Muscle of leg (tissue), 11 donors: ENCODE results near the gene TMEM8B. TPM values are rescaled to one million over a fixed set of nuclear protein-coding genes. Genes with fewer than 3 reads are reported as not detected.

Experiments
- DNase-seq: peaks from one replicate; pipeline ENCODE4 v3.0.0; 2013
- H3K27ac ChIP-seq: one replicate; pipeline ENCODE4 v1.5.1; 2013; ENCODE audit warnings: mild to moderate bottlenecking, low read length, control low read depth
- H3K27me3 ChIP-seq: one replicate; pipeline ENCODE4 v1.6.1; 2013; ENCODE audit warnings: low read length; ENCODE audit not compliant: control insufficient read depth, insufficient read depth
- H3K36me3 ChIP-seq: one replicate; pipeline ENCODE4 v1.6.1; 2013; ENCODE audit warnings: low read length; ENCODE audit not compliant: control insufficient read depth, insufficient read depth
- H3K4me1 ChIP-seq: one replicate; pipeline ENCODE4 v1.6.1; 2013; ENCODE audit warnings: low read length; ENCODE audit not compliant: control insufficient read depth, insufficient read depth
- H3K4me3 ChIP-seq: one replicate; pipeline ENCODE4 v1.5.1; 2013; ENCODE audit warnings: low read length, control low read depth
- H3K9me3 ChIP-seq: replicated peaks from 2 replicates; pipeline ENCODE4 v1.6.1; 2013; ENCODE audit warnings: low read depth, low read length; ENCODE audit not compliant: control insufficient read depth
- WGBS: methylation state at CpG from one replicate; pipeline ENCODE4 v1.1.5; 2013; ENCODE audit warnings: missing lambda C conversion rate; ENCODE audit not compliant: insufficient coverage; 5-methylcytosine and 5-hydroxymethylcytosine counted together
- polyA plus RNA-seq, 8 donors: library from polyadenylated mRNA; unstranded; fragments of 120-200 nt; gene quantifications; one replicate each; pipeline versions ENCODE4 v1.2.1 to v1.2.3, GENCODE V29; 2013; ENCODE audit warnings: inconsistent platforms in 1 of 8, low replicate concordance in 1 of 8; ENCODE audit not compliant: insufficient read length in 8 of 8, insufficient read depth in 1 of 8
- total RNA-seq: library from RNA; stranded (reverse); fragments of 120-200 nt; gene quantifications from one replicate; pipeline ENCODE4 v1.2.4, GENCODE V29; 2013

The TMEM8B gene
- total and polyA plus RNA-seq, 9 donors, result 5.1 to 22.3 (median 17.9) TPM

DNA sequence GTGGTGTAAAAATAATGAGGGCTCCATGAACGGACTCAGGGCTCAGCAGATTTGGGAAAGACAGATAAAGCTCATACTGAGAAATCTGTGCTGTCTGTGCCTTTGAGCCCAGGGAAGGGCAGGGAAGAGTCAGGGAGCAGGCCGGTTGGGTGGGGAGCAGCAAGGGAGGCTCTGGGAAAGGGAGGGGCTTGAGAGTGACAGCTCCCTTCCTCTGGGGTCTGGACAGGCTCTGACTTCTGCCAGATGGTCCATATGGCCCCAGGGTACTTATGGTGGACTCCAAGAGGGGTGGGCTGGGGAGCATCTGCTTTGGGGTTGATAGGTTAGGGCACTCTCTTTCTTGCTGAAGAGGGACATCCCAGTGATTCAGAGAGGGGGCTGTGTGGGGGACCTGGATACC lies 35.6 kb upstream of the TMEM8B start:
- Histone ChIP-seq H3K27ac (no peak overlapping the region), H3K4me1 (peaks cover 31% of the 10 kb centered on the region), H3K9me3 (no peaks in the 10 kb centered on the region), H3K36me3 (no peaks in the 10 kb centered on the region), H3K27me3 (peaks cover 7% of the 10 kb centered on the region), H3K4me3 (no peak overlapping the region)
- 35% methylated on average over 2 of the region's 2 CpGs for WGBS
- no peak for DNase-seq

DNA sequence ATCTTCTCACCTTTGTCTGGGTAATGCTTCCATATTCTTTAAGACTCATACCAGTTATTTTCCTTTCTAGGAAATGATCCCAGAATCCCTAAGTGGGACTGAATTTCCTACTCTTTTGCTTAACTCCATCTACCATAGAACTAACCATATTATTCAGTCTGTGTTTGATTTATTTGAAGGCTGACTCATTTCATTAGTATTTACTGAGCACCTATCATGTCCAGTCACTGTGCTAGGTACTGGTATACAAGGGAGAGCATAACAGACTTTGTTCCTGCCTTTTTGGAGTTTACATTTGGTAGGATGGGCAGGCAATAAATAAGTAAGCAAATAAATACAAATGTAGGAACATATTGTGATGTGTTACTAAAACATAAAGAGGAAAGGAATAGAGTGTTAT lies 33.3 kb upstream of the TMEM8B start:
- Histone ChIP-seq H3K27me3 (peaks cover 5% of the 10 kb centered on the region), H3K36me3 (peaks cover 14% of the 10 kb centered on the region), H3K27ac (no peak overlapping the region), H3K4me3 (no peak overlapping the region), H3K9me3 (no peaks in the 10 kb centered on the region), H3K4me1 (peaks cover 27% of the 10 kb centered on the region)
- DNase-seq, result no peak

GRCh38 chr9:35797311-35798109 lies 31.5 kb upstream of the TMEM8B start:
- no peak for DNase-seq

GRCh38 chr9:35798658-35799374 lies 30.2 kb upstream of the TMEM8B start:
- Histone ChIP-seq H3K4me3 (no peak overlapping the region), H3K27me3 (no peaks in the 10 kb centered on the region), H3K4me1 (peaks cover 5% of the 10 kb centered on the region), H3K9me3 (no peaks in the 10 kb centered on the region), H3K27ac (no peak overlapping the region), H3K36me3 (peaks cover 29% of the 10 kb centered on the region)
- no peak for DNase-seq
- 83% methylated on average over 2 of the region's 4 CpGs for WGBS

More at GRCh38 chr9:35797311-35798109, 31.5 kb upstream of the TMEM8B start:
- Histone ChIP-seq H3K36me3 (peaks cover 28% of the 10 kb centered on the region), H3K9me3 (no peaks in the 10 kb centered on the region), H3K4me3 (no peak overlapping the region), H3K27me3 (no peaks in the 10 kb centered on the region), H3K27ac (no peak overlapping the region), H3K4me1 (peaks cover 18% of the 10 kb centered on the region)
- WGBS, result 89% methylated on average over 2 of the region's 6 CpGs

GRCh38 chr9:35800530-35800929 lies 28.5 kb upstream of the TMEM8B start:
- no peaks in the 10 kb centered on the region for H3K9me3 ChIP-seq
- H3K27me3 ChIP-seq, result no peaks in the 10 kb centered on the region
- H3K27ac ChIP-seq, result no peak overlapping the region
- WGBS, result 75% methylated on average over 1 of the region's 7 CpGs
- H3K4me1 ChIP-seq, result no peaks in the 10 kb centered on the region
- H3K36me3 ChIP-seq, result peaks cover 41% of the 10 kb centered on the region
- no peak overlapping the region for H3K4me3 ChIP-seq
- no peak for DNase-seq

GRCh38 chr9:35801328-35802128 lies 27.5 kb upstream of the TMEM8B start:
- Histone ChIP-seq H3K4me1 (no peaks in the 10 kb centered on the region), H3K27me3 (no peaks in the 10 kb centered on the region), H3K36me3 (peaks cover 50% of the 10 kb centered on the region), H3K27ac (no peak overlapping the region), H3K4me3 (no peak overlapping the region), H3K9me3 (no peaks in the 10 kb centered on the region)
- DNase-seq, result no peak
- WGBS, result 86% methylated on average over 13 of the region's 13 CpGs

DNA sequence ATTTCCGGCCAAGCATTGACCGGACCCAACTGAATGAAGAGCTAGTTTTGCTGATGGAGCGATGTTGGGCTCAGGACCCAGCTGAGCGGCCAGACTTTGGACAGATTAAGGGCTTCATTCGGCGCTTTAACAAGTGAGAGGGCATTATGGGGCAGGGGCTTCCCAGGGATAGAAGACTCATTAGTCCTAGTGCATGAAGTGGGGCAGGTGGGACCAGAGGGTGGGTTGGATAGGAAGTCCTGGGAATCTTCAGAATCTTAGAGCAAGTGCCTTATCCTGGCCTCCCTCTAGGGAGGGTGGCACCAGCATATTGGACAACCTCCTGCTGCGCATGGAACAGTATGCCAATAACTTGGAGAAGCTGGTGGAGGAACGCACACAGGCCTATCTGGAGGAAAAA lies 22.9 kb upstream of the TMEM8B start:
- DNase-seq, result no peak
- WGBS, result 98% methylated on average over 6 of the region's 8 CpGs
- Histone ChIP-seq H3K4me3 (no peak overlapping the region), H3K4me1 (peaks cover 6% of the 10 kb centered on the region), H3K27ac (no peak overlapping the region), H3K36me3 (peaks cover 57% of the 10 kb centered on the region), H3K27me3 (peaks cover 4% of the 10 kb centered on the region), H3K9me3 (no peaks in the 10 kb centered on the region)

GRCh38 chr9:35808433-35808832 lies 20.6 kb upstream of the TMEM8B start:
- H3K27ac ChIP-seq, result no peak overlapping the region
- H3K9me3 ChIP-seq, result no peaks in the 10 kb centered on the region
- H3K4me3 ChIP-seq, result no peak overlapping the region
- DNase-seq, result no peak
- WGBS, result 98% methylated on average over 7 of the region's 9 CpGs
- peaks cover 45% of the 10 kb centered on the region for H3K36me3 ChIP-seq
- peaks cover 4% of the 10 kb centered on the region for H3K27me3 ChIP-seq
- peaks cover 25% of the 10 kb centered on the region for H3K4me1 ChIP-seq

- 90% methylated on average over 2 of the region's 7 CpGs for WGBS
- H3K9me3 ChIP-seq, result no peaks in the 10 kb centered on the region
- H3K36me3 ChIP-seq, result peaks cover 37% of the 10 kb centered on the region
These were observed 18.9 kb upstream of the TMEM8B start for GRCh38 chr9:35810122-35810521.

More at GRCh38 chr9:35810122-35810521, 18.9 kb upstream of the TMEM8B start:
- Histone ChIP-seq H3K27me3 (peaks cover 4% of the 10 kb centered on the region), H3K4me3 (no peak overlapping the region), H3K4me1 (peaks cover 35% of the 10 kb centered on the region), H3K27ac (no peak overlapping the region)
- no peak for DNase-seq
